Activated T-cell treated with anti-CD3 and anti-CD28 coated beads, Interleukin-2, amount 50 U/mL, for 72 hours (primary cell): ENCODE data around the gene ALKBH8. TPM values are rescaled to one million over a fixed set of nuclear protein-coding genes. Genes with fewer than 3 reads are reported as not detected.
"Not testable (repeated sequence)": the region's sequence is repeated elsewhere in the genome, so short reads cannot be mapped to it uniquely, and the experiment has no call there.

ENCODE experiments used
- ATAC-seq, 2 donors: fragments of 150-1000 bp; cut with Tn5 transposase; replicated peaks in 1 of 2; 2 replicates each; pipeline ENCODE4 v1.10.0; 2021; ENCODE audit warnings: moderate library complexity in 2 of 2, mild to moderate bottlenecking in 1 of 2
- DNase-seq, 2 donors: peaks; one replicate each; pipeline ENCODE4 v3.0.0; 2021 to 2022; ENCODE audit warnings: mixed read lengths in 1 of 2
- H3K27ac Mint-ChIP-seq: one replicate; pipeline ENCODE4 v1.8.0; 2022; ENCODE audit warnings: mild to moderate bottlenecking, moderate library complexity, mixed read lengths
- H3K27me3 Mint-ChIP-seq: one replicate; pipeline ENCODE4 v1.8.0; 2022; ENCODE audit warnings: low read depth, mixed read lengths
- H3K36me3 Mint-ChIP-seq, 2 donors: one replicate each; pipeline ENCODE4 v1.8.0; 2022; ENCODE audit warnings: mixed read lengths in 2 of 2, mild to moderate bottlenecking in 1 of 2; ENCODE audit not compliant: insufficient read depth in 2 of 2
- H3K4me1 Mint-ChIP-seq: one replicate; pipeline ENCODE4 v1.8.0; 2022; ENCODE audit warnings: low read depth, mixed read lengths
- H3K4me3 Mint-ChIP-seq, 2 donors: one replicate each; pipeline ENCODE4 v1.8.0; 2022; ENCODE audit warnings: mild to moderate bottlenecking in 2 of 2, mixed read lengths in 2 of 2, moderate library complexity in 2 of 2
- H3K9me3 Mint-ChIP-seq, 2 donors: one replicate each; pipeline ENCODE4 v1.8.0; 2022; ENCODE audit warnings: mixed read lengths in 2 of 2
- total RNA-seq, 2 donors: library from RNA; stranded (reverse); gene quantifications; one replicate each; pipeline ENCODE4 v1.2.3, GENCODE V29; 2022

Gene ALKBH8
- total RNA-seq, 2 donors from 2014 or later: 12.8 TPM

GRCh38 chr11:107591378-107592230 lies 26.1 kb upstream of the ALKBH8 start:
- peak; percentile 89 to 94 for ATAC-seq
- Mint-ChIP-seq H3K4me1 (peaks cover 30% of the 10 kb centered on the region), H3K27me3 (peaks cover 96% of the 10 kb centered on the region), H3K4me3 (peak overlapping the region; percentile 90 to 96), H3K9me3 (peaks cover 2% of the 10 kb centered on the region in 2 donors), H3K36me3 (peaks cover 5 to 6% of the 10 kb centered on the region in 2 donors), H3K27ac (no peak overlapping the region)
- DNase-seq: peak; percentile 67 to 75

- peak; percentile 46 to 52 for DNase-seq
- peak within 1 kb of the TSS; percentile 90 to 96 for H3K4me3 Mint-ChIP-seq
- H3K36me3 Mint-ChIP-seq: peaks cover 5 to 6% of the 10 kb centered on the region in 2 donors
- H3K27ac Mint-ChIP-seq: no peak within 1 kb of the TSS
- peaks cover 30% of the 10 kb centered on the region for H3K4me1 Mint-ChIP-seq
- ATAC-seq: peak; percentile 45 to 59
- peaks cover 2% of the 10 kb centered on the region in 2 donors for H3K9me3 Mint-ChIP-seq
- H3K27me3 Mint-ChIP-seq: peaks cover 96% of the 10 kb centered on the region
Observed at GRCh38 chr11:107590460-107591377, 25.2 kb upstream of the ALKBH8 start, which contains the start of gene ELMOD1. Gene ELMOD1, plus strand, starts transcription at chr11:107591147. Its CDS starts 27,043 bp downstream, at chr11:107618190.

GRCh38 chr11:107587306-107587979 lies 21.9 kb upstream of the ALKBH8 start:
- Mint-ChIP-seq H3K9me3 (peaks cover 2% of the 10 kb centered on the region in 2 donors), H3K36me3 (peaks cover 5 to 6% of the 10 kb centered on the region in 2 donors), H3K27me3 (peaks cover 71% of the 10 kb centered on the region), H3K4me3 (no peak overlapping the region), H3K4me1 (peaks cover 25% of the 10 kb centered on the region), H3K27ac (no peak overlapping the region)
- ATAC-seq (no peak), DNase-seq (no peak)

- Mint-ChIP-seq H3K4me1 (no peaks in the 10 kb centered on the region), H3K27me3 (peaks cover 58% of the 10 kb centered on the region)
- ATAC-seq: peak; percentile 79 to 87
Observed at GRCh38 chr11:107583629-107584195, 18.2 kb upstream of the ALKBH8 start.

GRCh38 chr11:107581147-107581546 lies 15.6 kb upstream of the ALKBH8 start:
- H3K4me3 Mint-ChIP-seq: no peak overlapping the region
- peaks cover 9% of the 10 kb centered on the region for H3K4me1 Mint-ChIP-seq
- DNase-seq: no peak
- no peak for ATAC-seq
- no peaks in the 10 kb centered on the region for H3K36me3 Mint-ChIP-seq
- H3K27me3 Mint-ChIP-seq: peaks cover 32% of the 10 kb centered on the region
- H3K27ac Mint-ChIP-seq: no peak overlapping the region
- H3K9me3 Mint-ChIP-seq: peaks cover 0 to 4% of the 10 kb centered on the region in 2 donors

More at GRCh38 chr11:107583629-107584195, 18.2 kb upstream of the ALKBH8 start:
- H3K27ac Mint-ChIP-seq: no peak overlapping the region
- no peak for DNase-seq
- peaks cover 2% of the 10 kb centered on the region in 2 donors for H3K36me3 Mint-ChIP-seq
- H3K4me3 Mint-ChIP-seq: no peak overlapping the region
- H3K9me3 Mint-ChIP-seq: peaks cover 0 to 4% of the 10 kb centered on the region in 2 donors

GRCh38 chr11:107579169-107579568 lies 13.6 kb upstream of the ALKBH8 start:
- not testable (repeated sequence) for DNase-seq, ATAC-seq, H3K4me3 Mint-ChIP-seq, H3K27ac Mint-ChIP-seq, H3K36me3 Mint-ChIP-seq, H3K9me3 Mint-ChIP-seq, H3K4me1 Mint-ChIP-seq
- H3K27me3 Mint-ChIP-seq: peaks cover 21% of the 10 kb centered on the region

- H3K4me3 Mint-ChIP-seq: no peak overlapping the region
- H3K4me1 Mint-ChIP-seq: peaks cover 9% of the 10 kb centered on the region
- H3K9me3 Mint-ChIP-seq: peaks cover 0 to 4% of the 10 kb centered on the region in 2 donors
- H3K27ac Mint-ChIP-seq: no peak overlapping the region
- H3K27me3 Mint-ChIP-seq: peaks cover 21% of the 10 kb centered on the region
- DNase-seq (no peak), ATAC-seq (no peak)
- no peaks in the 10 kb centered on the region for H3K36me3 Mint-ChIP-seq
Observed at GRCh38 chr11:107577346-107577711, 11.8 kb upstream of the ALKBH8 start.

- not testable (repeated sequence) for H3K4me1 Mint-ChIP-seq, H3K27ac Mint-ChIP-seq, H3K9me3 Mint-ChIP-seq, H3K36me3 Mint-ChIP-seq, H3K4me3 Mint-ChIP-seq
- ATAC-seq (peak; percentile 64 to 74), DNase-seq (peak; percentile 64 to 70)
- peaks cover 16% of the 10 kb centered on the region for H3K27me3 Mint-ChIP-seq
Observed at GRCh38 chr11:107576497-107577345, 11.2 kb upstream of the ALKBH8 start.

- no peaks in the 10 kb centered on the region for H3K36me3 Mint-ChIP-seq
- no peak overlapping the region for H3K4me3 Mint-ChIP-seq
- H3K27ac Mint-ChIP-seq: no peak overlapping the region
Observed at GRCh38 chr11:107573438-107573837, 7.9 kb upstream of the ALKBH8 start.

GRCh38 chr11:107570015-107570414 lies 4.5 kb upstream of the ALKBH8 start:
- Mint-ChIP-seq H3K4me3 (no peak overlapping the region), H3K4me1 (peaks cover 19% of the 10 kb centered on the region), H3K27me3 (no peaks in the 10 kb centered on the region), H3K36me3 (no peaks in the 10 kb centered on the region), H3K27ac (no peak overlapping the region), H3K9me3 (no peaks in the 10 kb centered on the region)
- DNase-seq (no peak), ATAC-seq (no peak)

More at GRCh38 chr11:107573438-107573837, 7.9 kb upstream of the ALKBH8 start:
- no peak for ATAC-seq
- Mint-ChIP-seq H3K9me3 (no peaks in the 10 kb centered on the region), H3K27me3 (no peaks in the 10 kb centered on the region), H3K4me1 (peaks cover 9% of the 10 kb centered on the region)
- DNase-seq: no peak

- Mint-ChIP-seq H3K27ac (no peak overlapping the region), H3K36me3 (no peaks in the 10 kb centered on the region), H3K9me3 (no peaks in the 10 kb centered on the region), H3K27me3 (no peaks in the 10 kb centered on the region), H3K4me1 (peaks cover 38% of the 10 kb centered on the region), H3K4me3 (peak overlapping the region in 1 of 2 donors; percentile 27)
- no peak for ATAC-seq
- no peak for DNase-seq
Observed at GRCh38 chr11:107567739-107568335, 2.3 kb upstream of the ALKBH8 start.
